ENCODE results near the gene TRIM36.

GRCh38 chr5:115196161-115196560 lies 26.5 kb upstream of the TRIM36 start:
- TF ChIP-seq, protein P1, sequence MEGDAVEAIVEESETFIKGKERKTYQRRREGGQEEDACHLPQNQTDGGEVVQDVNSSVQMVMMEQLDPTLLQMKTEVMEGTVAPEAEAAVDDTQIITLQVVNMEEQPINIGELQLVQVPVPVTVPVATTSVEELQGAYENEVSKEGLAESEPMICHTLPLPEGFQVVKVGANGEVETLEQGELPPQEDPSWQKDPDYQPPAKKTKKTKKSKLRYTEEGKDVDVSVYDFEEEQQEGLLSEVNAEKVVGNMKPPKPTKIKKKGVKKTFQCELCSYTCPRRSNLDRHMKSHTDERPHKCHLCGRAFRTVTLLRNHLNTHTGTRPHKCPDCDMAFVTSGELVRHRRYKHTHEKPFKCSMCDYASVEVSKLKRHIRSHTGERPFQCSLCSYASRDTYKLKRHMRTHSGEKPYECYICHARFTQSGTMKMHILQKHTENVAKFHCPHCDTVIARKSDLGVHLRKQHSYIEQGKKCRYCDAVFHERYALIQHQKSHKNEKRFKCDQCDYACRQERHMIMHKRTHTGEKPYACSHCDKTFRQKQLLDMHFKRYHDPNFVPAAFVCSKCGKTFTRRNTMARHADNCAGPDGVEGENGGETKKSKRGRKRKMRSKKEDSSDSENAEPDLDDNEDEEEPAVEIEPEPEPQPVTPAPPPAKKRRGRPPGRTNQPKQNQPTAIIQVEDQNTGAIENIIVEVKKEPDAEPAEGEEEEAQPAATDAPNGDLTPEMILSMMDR (IDR thresholded peaks at IDR 0.05): no peak
- no peak for TF ChIP-seq POLR2A (IDR thresholded peaks at IDR 0.05)
